Measurements from ENCODE around the gene PRDM16.

- TF ChIP-seq CTCF (IDR thresholded peaks at IDR 0.05) (no peak), EP300 (IDR thresholded peaks at IDR 0.05) (no peak)
Measured at GRCh38 chr1:3335754-3336640, 267.0 kb downstream of the PRDM16 start.
